HL-60/S4 treated with retinoic acid at 250 ng/mL for 4 days and 3 days (cell line): ENCODE data around the gene ECI1.

Source experiments
- in situ Hi-C: fragments of 300-500 bp; cut with MboI; formaldehyde crosslinking; loops from 2 replicates; pipeline ENCODE4 v1.7.0; 2022; ENCODE audit warnings: low sequenced_read_pairs

The ECI1 gene, protein sequence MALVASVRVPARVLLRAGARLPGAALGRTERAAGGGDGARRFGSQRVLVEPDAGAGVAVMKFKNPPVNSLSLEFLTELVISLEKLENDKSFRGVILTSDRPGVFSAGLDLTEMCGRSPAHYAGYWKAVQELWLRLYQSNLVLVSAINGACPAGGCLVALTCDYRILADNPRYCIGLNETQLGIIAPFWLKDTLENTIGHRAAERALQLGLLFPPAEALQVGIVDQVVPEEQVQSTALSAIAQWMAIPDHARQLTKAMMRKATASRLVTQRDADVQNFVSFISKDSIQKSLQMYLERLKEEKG

DNA sequence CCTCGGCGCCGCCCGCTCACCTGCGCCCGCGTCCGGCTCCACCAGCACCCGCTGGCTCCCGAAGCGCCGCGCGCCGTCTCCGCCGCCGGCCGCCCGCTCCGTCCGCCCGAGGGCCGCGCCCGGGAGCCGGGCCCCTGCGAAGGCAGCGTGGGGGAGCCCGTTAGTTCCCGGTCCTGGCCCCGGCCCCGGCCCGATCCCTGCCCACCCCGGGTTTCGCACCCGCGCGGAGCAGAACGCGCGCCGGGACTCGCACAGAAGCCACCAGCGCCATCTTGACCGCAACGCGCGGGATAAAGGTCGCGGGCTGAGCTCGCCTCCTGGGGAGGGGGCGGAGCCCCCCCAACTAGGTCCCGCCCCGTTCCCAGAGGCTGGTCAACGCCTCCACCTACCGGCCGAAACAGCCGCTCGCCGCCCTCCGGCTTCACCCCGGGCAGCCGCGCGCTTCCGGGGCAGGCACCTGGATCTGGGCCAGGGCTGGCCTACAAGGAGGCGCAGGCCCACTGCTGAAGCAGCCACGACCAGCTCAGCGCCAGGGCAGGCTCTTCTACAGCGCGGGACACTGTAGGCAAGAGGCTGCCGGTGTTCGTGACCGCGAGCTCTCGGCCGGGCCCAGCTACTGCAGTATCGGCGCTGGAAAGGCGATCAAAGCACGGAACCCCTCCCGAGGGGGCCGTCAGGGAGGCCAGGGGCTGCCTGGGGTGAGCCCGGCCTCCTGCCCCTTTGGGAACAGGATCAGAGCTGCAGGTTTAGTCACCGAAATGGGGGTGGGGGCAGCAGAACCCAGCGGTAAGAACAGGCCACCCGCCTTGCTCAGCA lies at the start of gene ECI1:
TSS of gene ECI1 (minus strand) at position 292 of the 816 bp plus-strand sequence. CDS start at position 271, 21 bp downstream.
- in situ Hi-C loops: no loop called here

DNA sequence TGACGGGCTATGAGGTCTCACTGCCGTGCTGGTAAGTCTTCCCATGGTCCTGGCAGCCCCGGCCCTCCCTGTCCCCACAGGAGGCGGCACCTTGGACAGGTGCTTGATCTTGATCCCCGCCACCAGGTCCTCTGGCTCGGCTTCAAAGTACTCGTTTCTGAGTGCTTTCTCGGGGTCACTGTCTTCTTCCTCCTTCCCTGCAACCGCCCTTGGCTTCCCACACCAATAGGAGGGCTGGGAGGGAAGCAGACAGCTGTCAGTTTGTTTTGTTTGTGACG lies 48.5 kb upstream of the ECI1 start:
- in situ Hi-C loops: no loop called here

DNA sequence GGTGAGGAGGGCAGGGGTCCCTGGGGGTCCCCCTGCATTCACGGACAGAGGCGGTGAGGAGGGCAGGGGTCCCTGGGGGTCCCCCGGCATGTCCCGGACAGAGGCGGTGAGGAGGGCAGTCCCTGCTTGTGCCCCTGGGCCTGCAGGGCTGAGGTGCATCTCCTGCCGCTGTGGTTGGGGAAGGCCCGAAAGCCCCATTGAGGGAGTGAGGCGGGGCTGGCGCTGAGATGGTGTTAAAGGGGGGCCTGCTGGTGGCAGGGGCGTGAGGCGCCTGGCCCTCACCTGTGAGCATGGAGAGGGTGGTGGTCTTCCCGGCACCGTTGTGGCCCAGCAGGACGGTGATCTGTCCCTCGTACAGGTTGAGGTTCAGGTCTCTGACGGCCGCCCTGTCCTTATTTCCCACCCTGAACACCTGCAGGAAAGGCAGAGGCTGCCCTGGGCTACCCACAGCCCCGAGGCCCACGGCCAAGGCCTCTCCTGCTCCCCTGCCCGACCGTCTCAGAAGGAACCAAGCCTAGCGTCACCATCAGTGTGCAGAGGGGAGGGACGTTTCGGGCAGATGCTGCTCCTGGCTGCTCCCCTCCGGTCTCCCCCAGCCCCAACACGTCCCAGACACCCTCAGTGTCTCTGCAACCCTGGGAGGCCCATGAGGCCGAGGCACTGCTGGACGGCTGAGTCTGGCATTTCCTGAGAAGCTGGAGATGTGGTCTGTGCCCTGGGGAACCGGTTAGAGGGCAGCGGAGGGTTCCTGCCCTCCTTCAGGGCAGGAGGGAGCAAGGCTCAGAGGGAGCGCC lies 47.9 kb upstream of the ECI1 start:
- in situ Hi-C loops: no loop called here

DNA sequence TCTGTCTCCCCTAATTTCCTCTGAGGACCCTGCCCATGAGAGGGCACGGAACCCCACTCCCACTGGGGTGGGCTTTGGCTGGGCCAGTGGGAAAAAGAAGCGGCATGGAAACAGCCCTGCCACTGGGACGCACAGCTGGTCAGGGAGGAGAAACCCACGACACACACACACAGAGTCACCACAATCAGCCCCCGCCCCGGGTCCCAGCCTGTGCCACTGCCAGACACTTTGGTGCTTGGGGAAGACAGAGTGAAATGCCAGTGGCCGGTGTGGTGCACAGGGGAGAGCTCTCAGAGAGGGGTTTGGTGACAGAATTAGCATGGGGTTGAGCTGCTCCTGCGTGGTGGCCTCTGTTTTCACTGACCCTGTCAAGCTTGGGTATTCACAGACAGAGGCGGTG lies 47.2 kb upstream of the ECI1 start:
- in situ Hi-C loops: no loop called here

DNA sequence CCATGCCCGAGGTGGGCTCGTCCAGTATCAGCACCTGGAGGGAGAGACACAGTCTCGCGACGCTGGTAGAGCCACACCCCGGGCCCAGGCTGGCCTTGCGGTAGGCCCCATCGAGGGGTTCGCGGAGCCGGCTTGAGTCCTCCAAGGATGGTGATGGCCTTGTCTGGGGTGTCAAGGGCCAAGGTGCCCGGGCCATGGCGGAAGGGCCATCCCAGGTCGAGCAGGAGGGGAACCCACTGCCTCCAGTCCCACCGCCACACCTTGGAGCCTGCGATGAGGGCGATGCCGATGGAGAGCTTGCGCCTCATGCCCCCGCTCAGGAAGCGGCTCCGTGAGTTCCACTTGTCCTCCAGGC lies 46.1 kb upstream of the ECI1 start:
- in situ Hi-C loops: no loop called here

DNA sequence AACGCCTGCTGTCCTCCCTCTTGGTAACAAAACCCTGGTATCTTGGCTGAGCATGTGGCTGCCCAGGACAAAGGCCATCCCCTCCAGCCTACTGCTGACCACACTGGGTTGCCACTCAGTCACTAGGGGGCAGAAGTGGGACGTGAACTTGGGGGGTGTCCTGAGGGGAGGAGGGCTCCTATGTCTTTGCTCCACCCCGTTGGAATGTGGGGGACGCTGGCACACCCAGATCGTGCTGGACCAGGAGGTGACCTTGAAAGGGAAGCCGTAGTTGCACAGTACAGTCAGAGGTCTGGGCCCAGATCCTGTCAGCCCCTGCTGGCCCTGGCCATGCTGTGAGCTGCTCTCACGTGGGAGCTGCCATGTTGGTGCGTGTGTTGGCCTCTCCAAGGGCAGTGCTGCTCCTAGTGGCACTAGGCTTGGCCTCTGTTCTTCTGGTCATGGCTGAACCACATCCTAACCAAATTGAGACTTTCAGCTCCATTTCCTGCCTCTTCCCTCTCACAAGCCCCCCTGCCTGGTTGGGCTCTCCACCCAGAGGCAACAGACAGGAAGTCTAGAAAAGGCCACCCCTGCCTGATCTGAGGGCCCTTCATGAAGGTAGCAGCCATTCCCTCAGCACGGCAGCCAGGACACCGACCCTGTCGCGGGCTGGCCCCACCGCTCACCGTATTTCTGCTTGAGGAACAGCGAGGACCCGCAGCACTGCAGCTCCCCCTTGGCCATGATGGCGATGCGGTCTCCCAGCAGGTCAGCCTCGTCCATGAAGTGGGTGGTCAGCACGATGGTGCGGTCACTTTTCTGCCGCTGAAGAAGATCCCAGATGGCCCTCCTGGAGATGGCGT lies 45.5 kb upstream of the ECI1 start:
- in situ Hi-C loops: no loop called here

DNA sequence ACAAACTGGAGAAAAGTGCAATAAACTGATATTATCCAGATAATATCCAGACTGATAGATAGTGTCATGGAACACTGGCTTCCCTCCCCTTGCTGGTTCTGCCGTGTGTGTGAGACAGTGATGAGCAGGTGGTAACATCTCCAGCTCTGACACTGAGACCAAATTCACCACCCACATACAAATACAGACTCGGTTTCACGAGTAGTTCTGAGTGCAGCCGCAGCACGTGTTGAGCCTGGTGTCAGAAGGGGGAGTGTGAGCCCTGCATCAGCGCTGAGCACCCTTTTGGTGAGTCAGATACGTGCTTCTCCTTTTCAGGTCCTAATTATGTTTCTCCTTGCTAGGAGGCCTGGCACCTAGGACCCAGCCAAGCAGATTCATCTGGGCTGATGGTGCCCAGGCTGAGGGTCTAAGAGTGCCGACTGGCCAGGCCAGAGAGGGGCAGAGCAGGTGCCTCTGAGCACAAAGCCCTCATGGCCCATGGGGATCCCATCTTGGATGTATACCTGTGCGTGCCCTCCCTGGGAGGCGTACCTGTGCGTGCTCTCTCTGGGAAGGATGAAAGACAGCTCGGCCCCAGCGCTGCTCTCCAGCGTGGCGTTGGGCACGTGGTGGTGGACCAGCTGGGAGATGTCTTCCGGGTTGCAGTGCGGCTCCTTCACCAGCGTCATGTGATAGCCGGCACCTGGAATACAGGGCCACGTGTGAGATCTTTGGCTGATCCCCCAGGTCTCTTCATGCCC lies 43.8 kb upstream of the ECI1 start:
- in situ Hi-C loops: no loop called here

DNA sequence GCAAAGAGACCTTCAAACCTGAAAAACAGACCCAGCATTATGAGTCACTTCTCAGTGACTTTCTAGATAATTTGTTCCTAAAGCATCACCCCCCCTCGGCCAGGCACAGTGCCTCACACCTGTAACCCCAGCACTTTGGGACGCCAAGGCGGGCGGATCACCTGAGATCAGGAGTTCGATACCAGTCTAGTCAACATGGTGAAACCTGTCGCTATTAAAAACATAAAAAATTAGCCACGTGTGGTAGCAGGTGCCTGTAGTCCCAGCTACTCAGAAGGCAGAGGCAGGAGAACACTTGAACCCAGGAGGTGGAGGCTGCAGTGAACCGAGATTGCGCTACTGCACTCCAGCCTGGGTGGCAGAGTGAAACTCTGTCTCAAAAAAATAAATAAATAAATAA lies 40.8 kb upstream of the ECI1 start:
- in situ Hi-C loops: no loop called here

DNA sequence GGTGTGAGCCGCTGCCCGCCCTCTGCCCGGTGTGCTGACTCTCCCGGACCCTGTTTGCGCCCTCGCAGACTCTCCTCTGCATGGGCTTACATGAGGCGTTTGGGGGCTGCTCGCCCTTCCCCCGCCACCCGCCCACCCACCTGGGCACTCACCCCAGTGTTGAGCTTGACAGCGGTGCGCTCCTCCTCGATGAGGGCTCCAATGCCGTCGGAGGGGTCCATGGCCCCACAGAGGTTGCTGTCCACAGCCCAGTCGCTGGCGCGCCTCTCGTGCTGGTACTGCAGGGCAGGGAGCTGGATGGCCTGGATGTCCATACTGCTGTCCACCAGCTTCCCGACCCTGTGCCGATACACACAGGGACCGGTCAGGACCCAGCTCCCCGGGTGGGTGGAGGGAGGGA lies 37.9 kb upstream of the ECI1 start:
- in situ Hi-C loops: no loop called here

DNA sequence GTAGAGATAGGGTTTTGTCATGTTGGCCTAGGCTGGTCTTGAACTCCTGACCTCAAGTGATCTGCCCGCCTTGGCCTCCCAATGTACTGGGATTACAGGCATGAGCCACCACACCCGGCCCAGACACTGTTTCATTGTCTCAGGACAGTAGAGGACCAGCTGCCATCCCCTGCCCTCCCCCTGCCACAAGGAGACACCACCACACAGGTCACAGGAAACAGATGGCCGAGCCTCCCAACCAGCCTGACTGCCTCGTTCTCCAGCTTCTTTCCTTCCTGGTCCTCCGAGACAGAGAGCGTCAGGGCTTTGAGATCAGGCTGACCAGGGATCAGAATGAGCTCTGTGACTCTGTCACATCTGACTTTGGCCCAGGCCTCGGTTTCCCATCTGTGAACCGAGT lies 37.3 kb upstream of the ECI1 start:
- in situ Hi-C loops: no loop called here

DNA sequence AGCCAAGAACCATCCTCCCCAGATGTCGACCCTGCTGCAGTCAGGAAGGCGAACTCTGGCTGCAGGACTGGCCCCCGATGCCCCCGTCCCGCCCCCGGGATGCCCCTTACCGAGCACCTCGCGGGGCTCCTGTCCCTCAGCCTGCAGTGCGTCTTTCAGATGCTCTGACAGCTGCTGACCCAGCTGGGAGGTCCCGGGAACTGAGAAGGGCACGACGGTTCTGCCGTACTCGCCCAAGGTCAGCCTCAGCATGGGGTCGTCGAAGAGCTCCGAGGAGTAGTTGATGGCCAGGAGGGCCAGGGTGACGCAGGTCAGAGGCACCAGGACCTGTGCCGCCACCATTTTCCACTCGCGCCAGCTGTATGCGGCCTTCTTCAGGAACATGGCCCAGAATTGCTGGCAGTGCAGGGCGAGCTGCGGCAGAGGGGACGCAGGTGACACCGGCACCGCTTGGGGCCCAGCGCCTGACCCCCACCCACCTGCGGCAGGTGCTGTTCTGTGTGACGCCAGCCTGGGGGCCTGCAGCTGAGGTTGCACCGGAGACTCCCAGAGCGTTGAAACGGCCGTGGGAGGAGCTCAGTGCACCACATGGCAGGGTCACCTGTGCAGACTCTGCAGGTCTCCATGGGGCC lies 36.6 kb upstream of the ECI1 start:
- in situ Hi-C loops: no loop called here

DNA sequence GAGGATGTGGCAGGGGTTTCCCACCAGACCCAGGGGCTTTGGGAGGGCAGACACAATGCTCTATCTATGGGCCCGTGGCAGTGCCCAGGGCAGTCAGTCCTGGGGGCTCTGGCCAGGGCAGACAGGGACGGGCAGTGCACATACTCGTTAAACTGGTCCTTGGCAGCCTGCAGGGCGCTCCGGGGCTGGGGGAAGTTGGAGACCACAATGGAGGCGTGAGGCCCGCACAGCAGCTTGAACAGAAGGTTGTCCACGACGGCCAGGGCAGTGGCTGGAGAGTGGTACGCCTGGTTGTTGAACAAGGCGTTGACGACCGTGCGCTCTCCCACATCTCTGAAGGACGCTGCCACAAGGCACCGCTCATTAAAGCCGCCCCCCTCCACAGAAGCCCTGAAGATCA lies 35.2 kb upstream of the ECI1 start:
- in situ Hi-C loops: no loop called here

DNA sequence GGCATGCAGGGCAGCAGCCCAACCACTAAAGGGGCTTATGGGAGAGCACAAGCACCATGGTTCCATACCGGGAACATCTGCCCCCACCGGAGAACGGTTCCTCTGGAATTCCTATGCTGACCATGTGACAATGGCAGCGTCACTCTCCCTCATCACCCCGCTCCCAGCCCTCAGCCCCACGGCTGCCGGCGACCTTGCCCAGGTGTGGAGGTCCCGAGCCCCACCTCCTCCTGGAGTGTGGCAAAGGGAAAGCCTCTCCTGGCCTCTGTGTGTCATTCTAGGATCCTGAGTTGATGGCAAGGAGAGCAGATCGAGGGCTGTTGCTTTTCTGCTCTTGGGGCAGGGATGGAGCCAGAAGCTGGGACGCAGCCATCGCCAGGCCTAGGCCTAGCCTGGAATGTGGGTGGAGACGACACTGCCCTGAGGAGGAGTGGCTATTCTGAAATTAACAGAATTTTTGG lies 34.4 kb upstream of the ECI1 start:
- in situ Hi-C loops: no loop called here

DNA sequence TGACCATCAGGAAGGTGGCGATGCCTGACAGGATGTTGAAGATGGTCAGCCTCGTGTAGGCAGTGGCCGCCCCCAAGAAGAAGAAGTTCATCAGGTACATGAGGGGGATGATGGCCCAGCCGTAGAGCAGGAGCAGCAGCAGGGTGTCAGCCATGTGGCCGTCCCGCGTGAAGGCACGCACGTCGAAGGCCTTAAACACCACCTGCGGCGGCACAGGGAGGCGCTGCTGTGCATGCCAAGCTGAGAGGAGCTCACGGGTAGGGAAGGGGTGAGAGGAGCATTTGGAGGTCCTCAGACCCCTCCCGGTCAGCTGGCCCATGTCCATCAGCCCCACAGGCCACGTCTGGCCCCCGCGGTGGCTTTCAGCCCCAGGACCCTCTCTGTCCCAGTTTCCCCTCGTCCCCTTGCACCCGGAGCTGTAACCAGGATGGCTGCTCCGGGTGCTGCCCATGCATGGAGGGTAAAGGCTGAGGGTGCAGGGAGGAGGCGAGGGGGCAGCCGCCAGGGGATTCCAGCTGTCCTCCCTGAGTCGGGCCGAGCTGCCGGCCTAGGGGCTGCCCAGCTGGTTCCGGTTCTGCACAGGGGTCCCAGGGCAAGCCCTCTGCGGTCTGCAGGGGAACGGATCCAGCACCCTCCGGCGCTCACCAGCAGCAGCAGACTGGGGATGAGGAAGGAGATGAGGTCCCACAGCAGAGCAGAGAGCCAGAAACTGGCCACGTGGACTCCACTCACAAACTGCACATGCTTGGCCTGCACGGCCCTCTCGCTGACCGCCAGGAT lies 33.6 kb upstream of the ECI1 start:
- in situ Hi-C loops: no loop called here

DNA sequence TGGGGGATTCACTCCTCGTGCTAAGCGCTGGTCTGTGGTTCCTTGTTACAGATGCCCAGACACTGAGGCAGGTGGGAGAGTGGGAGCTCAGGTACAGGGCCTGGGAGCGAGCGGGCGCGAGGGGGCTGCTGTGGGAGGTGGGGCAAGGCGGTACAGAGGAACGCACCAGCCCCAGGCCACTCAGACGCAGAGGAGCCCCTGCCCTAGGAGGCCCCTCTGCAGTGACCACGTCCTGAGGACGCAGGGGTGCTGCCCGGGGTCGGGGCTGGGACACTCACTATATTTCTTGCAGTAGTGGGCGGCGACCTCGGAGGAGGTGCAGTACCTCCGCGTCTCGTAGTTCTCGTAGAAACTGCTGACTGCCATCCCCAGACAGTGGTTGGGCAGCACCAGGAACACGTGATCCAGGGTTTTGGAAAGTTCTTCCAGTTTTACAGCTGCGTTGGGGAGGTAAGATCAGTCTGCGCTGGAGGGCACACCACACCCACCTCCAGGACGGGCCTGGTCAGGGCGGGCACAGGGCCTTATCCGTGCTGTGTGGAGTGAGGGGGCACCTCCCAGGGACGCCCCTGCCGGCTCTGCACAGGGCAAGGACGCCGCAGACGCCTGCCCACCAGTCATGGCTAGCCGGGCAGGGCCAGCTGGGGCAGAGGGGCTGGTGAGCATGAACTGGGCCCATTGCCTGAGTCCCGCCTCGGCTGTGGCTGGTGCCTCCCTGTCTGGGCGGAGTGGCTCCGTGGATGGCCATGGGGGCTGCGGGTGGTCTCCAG lies 32.8 kb upstream of the ECI1 start:
- in situ Hi-C loops: no loop called here

DNA sequence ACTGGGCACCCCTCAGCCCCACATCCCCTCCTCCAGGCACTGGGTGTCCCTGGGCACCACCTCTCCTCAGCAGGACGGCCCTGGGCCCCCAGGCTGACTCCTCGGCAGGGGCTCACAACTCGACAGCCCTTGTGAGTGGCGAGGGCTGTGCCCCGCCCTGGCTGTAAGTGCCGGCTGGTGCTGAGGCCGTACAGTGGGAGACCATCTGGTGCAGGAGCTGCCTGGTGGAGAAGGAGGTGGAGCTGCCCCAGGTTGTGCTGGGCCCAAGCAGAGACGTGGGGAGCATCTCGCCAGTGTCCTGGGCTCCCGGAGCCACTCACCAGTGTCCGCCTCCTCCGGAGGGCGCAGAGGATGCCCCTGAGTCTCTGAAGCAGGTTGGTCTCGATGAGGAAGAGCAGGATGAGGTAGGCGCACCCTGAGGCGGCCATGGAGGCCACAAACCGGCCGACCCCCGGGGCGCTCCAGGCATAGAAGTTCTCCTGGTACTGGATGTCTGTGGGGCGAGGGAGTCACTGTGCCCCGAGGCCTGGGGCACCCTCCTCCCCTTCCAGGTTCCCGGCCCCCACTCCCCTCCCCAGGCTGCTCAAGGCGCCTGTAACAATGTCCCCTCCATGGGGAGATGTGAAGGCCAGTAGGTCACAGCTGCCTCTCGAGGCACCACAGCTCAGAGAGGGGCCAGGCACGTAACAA lies 31.6 kb upstream of the ECI1 start:
- in situ Hi-C loops: no loop called here

DNA sequence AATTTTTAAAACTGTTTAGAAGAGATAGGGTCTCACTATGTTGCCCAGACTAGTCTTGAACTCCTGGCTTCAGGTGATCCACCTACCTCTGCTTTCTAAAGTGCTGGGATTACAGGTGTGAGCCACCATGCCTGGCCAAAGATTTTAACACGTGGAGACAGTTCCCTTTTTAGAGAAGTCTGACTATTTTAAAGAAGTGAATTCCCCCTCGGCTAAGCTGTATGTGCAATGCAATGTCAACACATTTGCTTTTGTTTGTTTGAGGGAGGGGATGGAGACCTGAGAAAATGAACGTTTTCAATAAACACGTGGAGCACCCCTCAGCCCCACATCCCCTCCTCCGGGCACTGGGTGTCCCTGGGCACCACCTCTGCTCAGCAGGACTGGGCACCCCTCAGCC lies 30.9 kb upstream of the ECI1 start:
- in situ Hi-C loops: no loop called here
